ENCODE data around the gene SLCO4C1. TPM values are rescaled to one million over a fixed set of nuclear protein-coding genes. Genes with fewer than 3 reads are reported as not detected.

The SLCO4C1 gene
- total RNA-seq, 1 donor from 2014 or later, result 0.22 TPM

DNA sequence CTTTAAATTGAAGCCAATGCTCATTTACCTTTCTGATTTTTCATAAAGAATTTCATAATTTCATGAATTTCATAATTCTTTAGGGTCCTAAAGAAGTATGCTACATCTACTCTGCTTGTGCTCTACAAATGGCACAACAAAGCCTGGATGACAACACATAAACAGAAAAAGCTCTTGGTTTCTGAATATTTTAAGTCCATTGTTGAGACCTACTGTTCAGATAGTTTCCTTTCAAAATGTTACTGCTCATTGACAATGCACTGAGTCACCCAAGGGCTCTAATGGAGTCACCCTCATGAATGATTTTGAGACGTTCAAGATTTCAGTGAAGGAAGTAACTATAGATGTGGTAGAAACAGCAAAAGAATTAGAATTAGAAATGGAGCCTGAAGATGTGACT, 74.1 kb downstream of the SLCO4C1 start:
- H3K4me1 ChIP-seq, result no peaks in the 10 kb centered on the region
- H3K9me3 ChIP-seq (replicated peaks), result peaks cover 38% of the 10 kb centered on the region
- no peak for DNase-seq
- H3K36me3 ChIP-seq, result no peaks in the 10 kb centered on the region
- H3K27ac ChIP-seq (replicated peaks), result no peak overlapping the region
- TF ChIP-seq, protein P1, sequence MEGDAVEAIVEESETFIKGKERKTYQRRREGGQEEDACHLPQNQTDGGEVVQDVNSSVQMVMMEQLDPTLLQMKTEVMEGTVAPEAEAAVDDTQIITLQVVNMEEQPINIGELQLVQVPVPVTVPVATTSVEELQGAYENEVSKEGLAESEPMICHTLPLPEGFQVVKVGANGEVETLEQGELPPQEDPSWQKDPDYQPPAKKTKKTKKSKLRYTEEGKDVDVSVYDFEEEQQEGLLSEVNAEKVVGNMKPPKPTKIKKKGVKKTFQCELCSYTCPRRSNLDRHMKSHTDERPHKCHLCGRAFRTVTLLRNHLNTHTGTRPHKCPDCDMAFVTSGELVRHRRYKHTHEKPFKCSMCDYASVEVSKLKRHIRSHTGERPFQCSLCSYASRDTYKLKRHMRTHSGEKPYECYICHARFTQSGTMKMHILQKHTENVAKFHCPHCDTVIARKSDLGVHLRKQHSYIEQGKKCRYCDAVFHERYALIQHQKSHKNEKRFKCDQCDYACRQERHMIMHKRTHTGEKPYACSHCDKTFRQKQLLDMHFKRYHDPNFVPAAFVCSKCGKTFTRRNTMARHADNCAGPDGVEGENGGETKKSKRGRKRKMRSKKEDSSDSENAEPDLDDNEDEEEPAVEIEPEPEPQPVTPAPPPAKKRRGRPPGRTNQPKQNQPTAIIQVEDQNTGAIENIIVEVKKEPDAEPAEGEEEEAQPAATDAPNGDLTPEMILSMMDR (IDR thresholded peaks at IDR 0.05; ENCODE audit: borderline replicate concordance), result no peak
- H3K27me3 ChIP-seq (ENCODE audit: low read depth), result no peaks in the 10 kb centered on the region
- H3K4me3 ChIP-seq, result no peak overlapping the region
- intact Hi-C loops (cut with micrococcal nuclease), result no loop called here

DNA sequence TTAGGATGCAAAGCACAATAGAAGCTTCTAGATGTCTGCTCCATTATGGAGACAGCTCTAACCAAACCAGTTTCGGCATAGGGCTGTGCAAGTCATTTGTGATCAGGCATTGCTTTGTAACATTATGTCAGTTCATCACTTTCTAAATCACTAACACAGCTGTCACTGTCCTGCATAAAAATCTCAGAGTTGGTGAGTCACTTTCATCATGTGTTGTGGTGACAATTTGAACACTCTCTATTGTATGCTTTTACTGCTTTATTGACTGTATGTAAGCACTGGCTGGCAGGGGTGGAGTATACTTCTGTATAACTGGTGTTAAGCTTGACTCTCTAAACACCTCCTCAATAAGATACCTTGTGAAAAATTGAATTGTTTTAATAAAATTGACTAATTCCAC, 77.9 kb downstream of the SLCO4C1 start:
- no peaks in the 10 kb centered on the region for H3K27me3 ChIP-seq (ENCODE audit: low read depth)
- DNase-seq, result no peak
- TF ChIP-seq, protein P1 (IDR thresholded peaks at IDR 0.05; ENCODE audit: borderline replicate concordance), result no peak
- H3K4me3 ChIP-seq, result no peak overlapping the region
- intact Hi-C loops (cut with micrococcal nuclease), result no loop called here
- H3K9me3 ChIP-seq (replicated peaks), result peaks cover 30% of the 10 kb centered on the region
- no peak overlapping the region for H3K27ac ChIP-seq (replicated peaks)
- H3K4me1 ChIP-seq, result no peaks in the 10 kb centered on the region
- no peaks in the 10 kb centered on the region for H3K36me3 ChIP-seq

DNA sequence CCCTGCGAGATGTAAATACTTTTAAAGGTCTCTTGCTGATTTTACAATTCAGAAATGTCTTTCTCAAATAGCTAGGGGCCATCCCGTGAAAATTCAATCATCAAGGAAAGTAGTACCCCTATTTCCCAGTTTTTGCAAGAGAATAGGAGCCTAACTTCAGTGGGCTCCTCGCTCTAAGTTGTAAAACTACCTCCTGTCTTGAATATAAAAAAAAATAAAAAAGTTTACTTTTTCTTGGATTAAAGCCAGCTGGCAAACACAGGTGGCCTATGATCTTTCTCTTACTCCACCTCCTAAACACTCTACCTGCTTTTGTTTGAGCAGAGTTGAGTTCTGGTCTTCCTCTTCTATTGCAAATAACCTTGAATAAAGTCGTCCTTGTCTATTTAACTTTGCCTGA, 79.4 kb downstream of the SLCO4C1 start:
- H3K4me1 ChIP-seq, result no peaks in the 10 kb centered on the region
- intact Hi-C loops (cut with micrococcal nuclease), result no loop called here
- TF ChIP-seq, protein P1 (IDR thresholded peaks at IDR 0.05; ENCODE audit: borderline replicate concordance), result no peak
- H3K27ac ChIP-seq (replicated peaks), result no peak overlapping the region
- H3K27me3 ChIP-seq (ENCODE audit: low read depth), result no peaks in the 10 kb centered on the region
- H3K9me3 ChIP-seq (replicated peaks), result peaks cover 22% of the 10 kb centered on the region
- DNase-seq, result no peak
- H3K4me3 ChIP-seq, result no peak overlapping the region
- no peaks in the 10 kb centered on the region for H3K36me3 ChIP-seq

DNA sequence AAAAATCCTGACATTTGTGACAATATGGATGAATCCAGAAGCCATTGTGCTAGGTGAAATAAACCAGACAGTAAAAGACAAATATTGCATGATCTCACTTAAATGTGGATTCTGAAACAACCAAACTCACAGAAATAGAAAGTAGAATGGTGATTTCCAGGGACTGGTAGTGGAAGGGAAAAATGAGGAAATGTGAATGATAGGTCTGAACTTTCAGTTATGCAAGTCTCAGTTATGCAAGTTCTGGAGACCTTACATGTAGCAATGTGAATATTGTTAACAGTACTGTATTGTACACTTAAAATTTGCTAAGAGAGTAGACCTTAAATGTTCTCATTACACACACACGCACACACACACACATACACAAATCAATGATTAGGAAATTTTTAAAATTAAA, 84.9 kb downstream of the SLCO4C1 start:
- intact Hi-C loops (cut with micrococcal nuclease), result no loop called here
- Histone ChIP-seq H3K27ac (replicated peaks) (no peak overlapping the region), H3K36me3 (no peaks in the 10 kb centered on the region), H3K27me3 (ENCODE audit: low read depth) (no peaks in the 10 kb centered on the region), H3K4me1 (no peaks in the 10 kb centered on the region), H3K4me3 (no peak overlapping the region), H3K9me3 (replicated peaks) (peaks cover 6% of the 10 kb centered on the region)
- TF ChIP-seq, protein P1 (IDR thresholded peaks at IDR 0.05; ENCODE audit: borderline replicate concordance), result no peak
- no peak for DNase-seq

DNA sequence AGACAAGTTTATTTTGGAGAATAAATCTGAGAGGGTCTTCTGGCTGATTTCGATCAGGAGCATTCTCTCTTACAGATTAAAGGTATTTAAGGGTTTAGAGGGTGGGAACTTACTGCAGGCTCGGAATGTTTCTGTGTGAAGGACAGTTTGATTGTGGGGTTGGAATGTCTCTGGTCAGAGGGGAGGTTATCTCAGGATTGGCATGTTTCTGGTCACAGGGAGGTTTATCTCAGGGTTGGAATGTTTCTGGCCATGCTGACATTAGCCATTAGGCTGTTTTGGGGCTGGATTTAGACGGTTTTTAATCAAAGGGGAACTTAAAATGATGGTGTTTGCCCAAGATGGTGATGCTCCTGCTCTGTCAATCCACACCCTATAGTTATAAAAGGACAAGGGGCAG, 95.2 kb downstream of the SLCO4C1 start:
- Histone ChIP-seq H3K27ac (replicated peaks) (no peak overlapping the region), H3K36me3 (no peaks in the 10 kb centered on the region), H3K27me3 (ENCODE audit: low read depth) (no peaks in the 10 kb centered on the region), H3K4me1 (no peaks in the 10 kb centered on the region), H3K4me3 (no peak overlapping the region), H3K9me3 (replicated peaks) (peaks cover 33% of the 10 kb centered on the region)
- DNase-seq, result no peak
- TF ChIP-seq, protein P1 (IDR thresholded peaks at IDR 0.05; ENCODE audit: borderline replicate concordance), result no peak
- intact Hi-C loops (cut with micrococcal nuclease), result no loop called here

DNA sequence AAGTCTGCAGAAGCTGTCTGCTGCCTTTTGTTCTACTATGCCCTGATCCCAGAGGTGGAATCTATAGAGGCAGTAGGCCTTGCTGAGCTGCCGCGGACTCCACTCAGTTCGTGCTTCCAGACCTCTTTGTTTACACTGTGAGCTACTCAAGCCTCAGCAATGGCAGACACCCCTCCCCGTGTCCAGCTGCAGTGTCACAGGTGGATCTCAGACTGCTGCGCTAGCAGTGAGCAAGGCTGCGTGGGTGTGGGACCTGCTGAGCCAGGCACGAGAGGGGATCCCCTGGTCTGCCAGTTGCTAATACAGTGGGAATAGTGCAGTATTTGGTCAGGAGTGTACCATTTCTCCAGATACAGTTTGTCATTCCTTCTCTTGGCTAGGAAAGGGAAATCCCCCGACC, 99.6 kb downstream of the SLCO4C1 start:
- H3K27me3 ChIP-seq (ENCODE audit: low read depth), result no peaks in the 10 kb centered on the region
- no peaks in the 10 kb centered on the region for H3K36me3 ChIP-seq
- no peak overlapping the region for H3K27ac ChIP-seq (replicated peaks)
- TF ChIP-seq, protein P1 (IDR thresholded peaks at IDR 0.05; ENCODE audit: borderline replicate concordance), result no peak
- no peak overlapping the region for H3K4me3 ChIP-seq
- intact Hi-C loops (cut with micrococcal nuclease), result no loop called here
- H3K4me1 ChIP-seq, result no peaks in the 10 kb centered on the region
- no peak for DNase-seq
- peaks cover 18% of the 10 kb centered on the region for H3K9me3 ChIP-seq (replicated peaks)

Data from left ventricle myocardium inferior (tissue), 1 donor.